Vagina (tissue), 2 donors: Measurements from ENCODE around the gene METTL1.

ENCODE experiments used
- CTCF ChIP-seq, 3 experiments: fragments of 450-650 bp in 2 of 3; fragments of 200-600 bp in 1 of 3; sonication (generic) in 1 of 3; IDR thresholded peaks; one replicate each; pipeline ENCODE4 v1.5.1; 2017 to 2019; ENCODE audit warnings: antibody characterized with exemption in 3 of 3, mild to moderate bottlenecking in 2 of 3, moderate library complexity in 2 of 3
- POLR2AphosphoS5 ChIP-seq, 2 donors: sonication (generic); formaldehyde crosslinking; IDR thresholded peaks; one replicate each; pipeline ENCODE4 v1.9.0; 2017; ENCODE audit warnings: antibody characterized with exemption in 2 of 2, mild to moderate bottlenecking in 2 of 2, low read depth in 1 of 2; ENCODE audit not compliant: insufficient read depth in 1 of 2

DNA sequence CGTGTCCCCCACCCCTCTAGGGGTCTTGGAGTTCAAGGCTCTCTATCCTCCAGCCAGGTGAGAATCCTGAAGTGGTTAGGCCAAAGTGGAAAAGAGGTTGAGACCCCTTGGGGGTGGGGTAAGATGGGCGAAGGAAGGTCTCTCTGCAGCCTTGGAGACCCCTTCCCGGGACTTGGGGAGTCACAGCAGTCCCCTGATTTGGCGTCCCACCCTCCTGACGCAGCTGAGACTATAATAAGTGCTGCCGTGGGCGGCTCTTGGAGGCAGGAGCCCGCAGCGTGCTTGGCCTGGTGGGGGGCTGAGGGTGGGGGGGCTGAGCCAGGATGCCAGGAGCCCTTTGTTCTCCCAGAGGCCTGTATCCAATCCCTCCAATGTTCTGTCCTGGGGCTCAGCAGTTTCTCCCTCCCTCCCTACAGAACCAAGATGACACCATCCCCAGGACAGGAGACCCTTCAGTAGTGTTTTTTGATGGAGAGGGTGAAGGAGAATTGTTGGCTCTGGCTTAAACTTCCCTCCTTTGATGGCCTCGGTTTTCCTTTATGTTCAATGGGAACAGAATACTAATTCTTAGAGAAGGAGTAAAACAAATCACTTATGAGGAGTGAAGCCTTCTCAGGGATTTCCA lies 31.9 kb downstream of the METTL1 start:
- TF ChIP-seq POLR2AphosphoS5 (IDR thresholded peaks at IDR 0.05; ENCODE audit: insufficient read depth in 1 of 2, low read depth in 1 of 2) (no peak), CTCF (IDR thresholded peaks at IDR 0.05) (no peak)
